Kidney (tissue), 14 donors: ENCODE measurements around the gene ZNF454. TPM values are rescaled to one million over a fixed set of nuclear protein-coding genes. Genes with fewer than 3 reads are reported as not detected.

Source experiments
- DNase-seq, 5 donors: peaks; one replicate each; pipeline ENCODE4 v3.0.0-alpha.2; 2013 to 2020
- FAIRE-seq: peaks from 2 replicates; lab custom pipeline; 2012; peaks lifted over from hg19 to GRCh38; lab: Jason Lieb, UNC
- H3K27ac ChIP-seq, 2 donors: one replicate each; pipeline ENCODE4 v1.7.0; 2013; ENCODE audit warnings: low read depth in 2 of 2, low read length in 2 of 2, inconsistent platforms in 1 of 2
- H3K27me3 ChIP-seq: one replicate; pipeline ENCODE4 v1.7.1; 2013; ENCODE audit warnings: low read length, inconsistent platforms; ENCODE audit not compliant: control insufficient read depth, insufficient read depth
- H3K36me3 ChIP-seq, 3 donors: one replicate each; pipeline versions ENCODE4 v1.7.0 to v1.7.1; 2013; ENCODE audit warnings: low read length in 3 of 3, control low read depth in 1 of 3, inconsistent platforms in 1 of 3; ENCODE audit not compliant: insufficient read depth in 3 of 3, control insufficient read depth in 2 of 3
- H3K4me1 ChIP-seq, 3 donors: one replicate each; pipeline versions ENCODE4 v1.7.0 to v1.7.1; 2013; ENCODE audit warnings: low read length in 3 of 3, inconsistent platforms in 1 of 3, low read depth in 1 of 3; ENCODE audit not compliant: control insufficient read depth in 2 of 3, insufficient read depth in 2 of 3
- H3K4me3 ChIP-seq, 3 donors: one replicate each; pipeline versions ENCODE4 v1.7.0 to v1.8.1; 2013; ENCODE audit warnings: low read length in 3 of 3, control low read depth in 1 of 3, inconsistent platforms in 1 of 3
- H3K9ac ChIP-seq, 3 donors: one replicate each; pipeline versions ENCODE4 v1.7.0 to v1.7.1; 2013; ENCODE audit warnings: low read length in 3 of 3, control low read depth in 1 of 3, inconsistent platforms in 1 of 3
- H3K9me3 ChIP-seq, 3 donors: one replicate each; pipeline versions ENCODE4 v1.7.0 to v1.7.1; 2013; ENCODE audit warnings: low read length in 3 of 3, control low read depth in 1 of 3, inconsistent platforms in 1 of 3; ENCODE audit not compliant: control insufficient read depth in 2 of 3, insufficient read depth in 1 of 3
- CTCF ChIP-seq: IDR thresholded peaks from 3 replicates; pipeline ENCODE4 v1.5.1; 2012; ENCODE audit warnings: mild to moderate bottlenecking, moderate library complexity, borderline replicate concordance; ENCODE audit not compliant: insufficient read depth; ENCODE audit errors: extremely low read depth
- intact Hi-C: fragments of 100-400 bp; cut with DNase I; formaldehyde crosslinking; loops from one replicate; pipeline ENCODE4 v1.11.1; 2022
- polyA plus RNA-seq: library from polyadenylated mRNA; stranded (reverse); fragments of 350-450 nt; fragmentation: Illumina TruSeq; extraction: RNeasy Lipid Tissue Mini Kit (QIAGEN cat#74804); gene quantifications from one replicate; pipeline ENCODE4 v1.2.3, GENCODE V29; 2014; ENCODE audit warnings: low read depth, low replicate concordance; ENCODE audit not compliant: insufficient read depth
- total RNA-seq: library from RNA; stranded (reverse); fragmentation: NEBNext Ultra II Directional; extraction: Animal tissue kit (Norgen Biotek cat#: 25700); gene quantifications from one replicate; pipeline ENCODE4 v1.2.1, GENCODE V29; 2021
- donor health status: control.
- donor health status: control.
- donor health status: control.
- donor health status: control.
- donor health status: control.
- donor health status: DM: yes; HTN: yes; CAD: no.
- donor health status: Normal renal cell carcinoma (clear cell type).

Gene ZNF454
- total and polyA plus RNA-seq, 2 donors from 2014 or later: 0.77 to 4.2 TPM

GRCh38 chr5:179006564-179006963 is 65.6 kb downstream of the ZNF454 start:
- no peak overlapping the region for H3K9ac ChIP-seq
- DNase-seq (no peak), FAIRE-seq (no peak)
- no peaks in the 10 kb centered on the region for H3K4me1 ChIP-seq
- intact Hi-C loops: no loop called here
- no peak overlapping the region for H3K27ac ChIP-seq
- TF ChIP-seq CTCF: no peak
- no peaks in the 10 kb centered on the region for H3K27me3 ChIP-seq
- H3K4me3 ChIP-seq: no peak overlapping the region
- peaks cover 0 to 18% (median 7%) of the 10 kb centered on the region in 3 donors for H3K9me3 ChIP-seq
- H3K36me3 ChIP-seq: no peaks in the 10 kb centered on the region

- Histone ChIP-seq H3K4me3 (no peak overlapping the region), H3K9ac (no peak overlapping the region), H3K27ac (no peak overlapping the region), H3K27me3 (no peaks in the 10 kb centered on the region), H3K36me3 (no peaks in the 10 kb centered on the region), H3K9me3 (peaks cover 0 to 25% (median 7%) of the 10 kb centered on the region in 3 donors), H3K4me1 (no peaks in the 10 kb centered on the region)
- FAIRE-seq (no peak), DNase-seq (no peak)
- TF ChIP-seq CTCF: no peak
- intact Hi-C loops: no loop called here
These were observed 67.7 kb downstream of the ZNF454 start for GRCh38 chr5:179008667-179009066.

Other genes starting within 250 kb of the ZNF454 start
- gene ZNF354A, start 210.5 kb upstream of the ZNF454 start, total RNA-seq: 12.9 TPM
- 8.5 TPM for gene ZNF354A, start 210.5 kb upstream of the ZNF454 start, polyA plus RNA-seq
- 18.3 TPM for gene ZNF354B, start 81.2 kb upstream of the ZNF454 start, total RNA-seq
- 6.4 TPM for gene ZNF354B, start 81.2 kb upstream of the ZNF454 start, polyA plus RNA-seq
- 2.7 TPM for gene ZFP2, start 45.3 kb upstream of the ZNF454 start, total RNA-seq
- 3.1 TPM for gene ZFP2, start 45.3 kb upstream of the ZNF454 start, polyA plus RNA-seq
- not detected for gene GRM6, start 54.1 kb downstream of the ZNF454 start, total RNA-seq
- gene GRM6, start 54.1 kb downstream of the ZNF454 start, polyA plus RNA-seq: not detected
- 4.3 TPM for gene ZNF879, start 82.6 kb downstream of the ZNF454 start, total RNA-seq
- 2.2 TPM for gene ZNF879, start 82.6 kb downstream of the ZNF454 start, polyA plus RNA-seq
- 6.9 TPM for gene ZNF354C, start 119.2 kb downstream of the ZNF454 start, total RNA-seq
- 1.3 TPM for gene ZNF354C, start 119.2 kb downstream of the ZNF454 start, polyA plus RNA-seq